Ishikawa (cell line): ENCODE data around the gene OR2T34.
"Not testable (repeated sequence)": the region's sequence is repeated elsewhere in the genome, so short reads cannot be mapped to it uniquely, and the experiment has no call there.

Experiments
- CEBPB ChIP-seq: IDR thresholded peaks from 2 replicates; pipeline ENCODE4 v1.6.1; 2012
- CREB1 ChIP-seq: IDR thresholded peaks from 2 replicates; pipeline ENCODE4 v1.6.1; 2012; ENCODE audit warnings: low read depth
- EGR1 ChIP-seq: IDR thresholded peaks from 2 replicates; pipeline ENCODE4 v1.6.1; 2012
- EP300 ChIP-seq: IDR thresholded peaks from 2 replicates; pipeline ENCODE4 v1.6.1; 2012; ENCODE audit warnings: borderline replicate concordance
- FOXM1 ChIP-seq: IDR thresholded peaks from 2 replicates; pipeline ENCODE4 v1.6.1; 2012; ENCODE audit warnings: low read depth, borderline replicate concordance
- MAX ChIP-seq: IDR thresholded peaks from 2 replicates; pipeline ENCODE4 v1.6.1; 2012
- NFIC ChIP-seq: IDR thresholded peaks from 2 replicates; pipeline ENCODE4 v1.6.1; 2012
- RAD21 ChIP-seq: IDR thresholded peaks from 2 replicates; pipeline ENCODE4 v1.6.1; 2012; ENCODE audit warnings: low read depth
- REST ChIP-seq: IDR thresholded peaks from 2 replicates; pipeline ENCODE4 v1.6.1; 2012; ENCODE audit warnings: low read depth, mild to moderate bottlenecking
- TAF1 ChIP-seq: IDR thresholded peaks from 2 replicates; pipeline ENCODE4 v1.6.1; 2012; ENCODE audit warnings: low read depth, mild to moderate bottlenecking
- TCF12 ChIP-seq: IDR thresholded peaks from 2 replicates; pipeline ENCODE4 v1.6.1; 2012; ENCODE audit warnings: low read depth
- TEAD4 ChIP-seq: IDR thresholded peaks from 2 replicates; pipeline ENCODE4 v1.6.1; 2012
- USF1 ChIP-seq: IDR thresholded peaks from 2 replicates; pipeline ENCODE4 v1.6.1; 2012
- YY1 ChIP-seq: IDR thresholded peaks from 2 replicates; pipeline ENCODE4 v1.6.1; 2012; ENCODE audit warnings: low read depth
- ZBTB7A ChIP-seq: IDR thresholded peaks from 2 replicates; pipeline ENCODE4 v1.6.1; 2012; ENCODE audit warnings: low read depth

OR2T34 gene, protein sequence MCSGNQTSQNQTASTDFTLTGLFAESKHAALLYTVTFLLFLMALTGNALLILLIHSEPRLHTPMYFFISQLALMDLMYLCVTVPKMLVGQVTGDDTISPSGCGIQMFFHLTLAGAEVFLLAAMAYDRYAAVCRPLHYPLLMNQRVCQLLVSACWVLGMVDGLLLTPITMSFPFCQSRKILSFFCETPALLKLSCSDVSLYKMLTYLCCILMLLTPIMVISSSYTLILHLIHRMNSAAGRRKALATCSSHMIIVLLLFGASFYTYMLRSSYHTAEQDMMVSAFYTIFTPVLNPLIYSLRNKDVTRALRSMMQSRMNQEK

GRCh38 chr1:248574657-248575056 lies at the start of gene OR2T34:
Gene OR2T34, minus strand, starts transcription at chr1:248574757. Its CDS starts 0 bp downstream, at chr1:248574757.
- TF ChIP-seq FOXM1, RAD21, YY1: not testable (repeated sequence)

- TF ChIP-seq ZBTB7A (no peak), REST (no peak), TCF12 (no peak), TEAD4 (no peak), USF1 (no peak), RAD21 (no peak), EP300 (no peak), CREB1 (no peak), NFIC (no peak), YY1 (no peak), FOXM1 (no peak), MAX (no peak), EGR1 (no peak)
Observed at GRCh38 chr1:248622570-248623001, 48.0 kb upstream of the OR2T34 start.

- TF ChIP-seq EP300 = no peak
- TF ChIP-seq REST = no peak
- no peak for TF ChIP-seq TAF1
- no peak for TF ChIP-seq MAX
- TF ChIP-seq ZBTB7A = no peak
- no peak for TF ChIP-seq NFIC
- no peak for TF ChIP-seq USF1
Observed at GRCh38 chr1:248621770-248622169, 47.2 kb upstream of the OR2T34 start.

DNA sequence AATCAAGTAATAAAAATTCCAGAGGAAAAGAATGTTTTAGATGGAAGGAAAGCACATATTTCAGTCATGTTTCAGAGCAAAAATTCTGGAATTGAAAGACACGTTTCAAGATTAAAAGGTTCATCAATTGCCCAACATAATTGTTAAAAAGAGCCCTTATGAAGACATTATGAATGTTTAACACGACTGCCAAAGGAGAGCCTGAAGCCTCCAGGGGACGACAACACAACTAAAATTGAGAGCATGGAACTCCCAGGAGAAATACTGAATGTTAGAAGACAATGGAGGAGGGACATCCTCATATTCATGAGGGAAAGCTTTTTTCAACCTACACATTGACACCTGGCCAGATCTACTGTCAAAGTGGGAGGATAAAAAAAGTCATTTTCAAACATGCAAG lies 44.3 kb upstream of the OR2T34 start:
- TF ChIP-seq ZBTB7A (no peak), EP300 (no peak), RAD21 (no peak), REST (no peak), TAF1 (no peak), NFIC (no peak), CEBPB (no peak), MAX (no peak), TCF12 (no peak), FOXM1 (no peak), EGR1 (no peak), CREB1 (no peak), TEAD4 (no peak), YY1 (no peak), USF1 (no peak)
